K562 (cell line): ENCODE measurements around the gene ALG8.

Source experiments
- EP300 ChIP-seq: IDR thresholded peaks from 2 replicates; pipeline ENCODE4 v1.6.1; 2012; ENCODE audit warnings: low read length, improper control_type of control experiment
- FOS ChIP-seq: IDR thresholded peaks from 3 replicates; pipeline ENCODE4 v1.6.1; 2011; ENCODE audit not compliant: insufficient read length; ENCODE audit errors: extremely low read depth
- GABPB2 ChIP-seq: fragments of 250-450 bp; sonication (Bioruptor Pico); conservative IDR thresholded peaks from 2 replicates; pipeline ENCODE4 v1.5.1; 2021; ENCODE audit warnings: mild to moderate bottlenecking
- LARP7 ChIP-seq: fragments of 450-650 bp; IDR thresholded peaks from 2 replicates; pipeline ENCODE4 v1.6.1; 2016
- MYNN ChIP-seq, 2 experiments: sonication (generic); formaldehyde crosslinking in 1 of 2; IDR thresholded peaks; 2 replicates each; pipeline versions ENCODE4 v1.5.0 to v1.6.1; 2016 to 2020; ENCODE audit warnings: antibody characterized with exemption in 1 of 2, missing genetic modification reagents in 1 of 2
- PATZ1 ChIP-seq: fragments of 250-450 bp; sonication (Bioruptor Pico); IDR thresholded peaks from 2 replicates; pipeline ENCODE4 v1.5.0; 2020; ENCODE audit warnings: mild to moderate bottlenecking, borderline replicate concordance
- PTBP1 ChIP-seq: fragments of 200-400 bp; formaldehyde crosslinking; IDR thresholded peaks from 2 replicates; pipeline ENCODE4 v1.6.1; 2017; ENCODE audit warnings: low read depth, low read length
- ZFX ChIP-seq: sonication (generic); formaldehyde crosslinking; IDR thresholded peaks from 2 replicates; pipeline ENCODE4 v1.8.0; 2022; ENCODE audit warnings: mild to moderate bottlenecking, missing genetic modification reagents, moderate library complexity
- ZNF57 ChIP-seq: fragments of 450-650 bp; formaldehyde crosslinking; IDR thresholded peaks from 2 replicates; pipeline ENCODE4 v1.4.0; 2020; ENCODE audit warnings: mild to moderate bottlenecking, moderate library complexity
- TF ChIP-seq, protein P1 (sequence below), 3 experiments: IDR thresholded peaks in 2 of 3; conservative IDR thresholded peaks in 1 of 3; 2 replicates each; pipeline ENCODE4 v1.5.1; 2011 to 2012; ENCODE audit warnings: low read length in 3 of 3, mild to moderate bottlenecking in 3 of 3, control low read depth in 2 of 3, improper control_type of control experiment in 1 of 3, inconsistent platforms in 1 of 3, low read depth in 1 of 3, mixed read lengths in 1 of 3, moderate library complexity in 1 of 3; ENCODE audit not compliant: insufficient read depth in 2 of 3

DNA sequence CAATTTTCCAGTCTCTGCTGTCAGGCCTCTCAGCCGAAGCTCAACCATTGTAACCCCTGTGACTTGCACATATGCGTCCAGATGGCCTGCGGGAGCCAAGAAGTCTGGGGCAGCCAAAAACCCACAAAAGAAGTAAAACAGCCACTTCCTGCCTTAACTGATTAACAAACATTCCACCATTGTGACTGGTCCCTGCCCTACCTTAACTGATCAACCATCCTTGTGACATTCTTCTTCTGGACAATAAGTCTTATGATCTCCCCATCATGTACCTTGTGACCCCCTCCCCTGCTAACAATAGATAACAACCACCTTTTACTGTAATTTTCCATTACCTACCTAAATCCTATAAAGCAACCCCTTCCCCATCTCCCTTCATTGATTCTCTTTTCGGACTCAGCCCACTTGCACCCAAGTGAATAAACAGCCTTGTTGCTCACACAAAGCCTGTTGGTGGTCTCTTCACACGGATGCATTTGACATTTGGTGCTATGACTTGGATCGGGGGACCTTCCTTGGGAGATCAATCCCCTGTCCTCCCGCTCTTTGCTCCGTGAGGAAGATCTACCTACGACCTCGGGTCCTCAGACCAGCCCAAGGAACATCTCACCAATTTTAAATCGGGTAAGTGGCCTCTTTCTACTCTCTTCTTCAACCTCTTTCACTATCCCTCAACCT, 58.5 kb downstream of the ALG8 start:
- TF ChIP-seq PTBP1 (no peak), LARP7 (no peak), EP300 (peak; percentile 82), PATZ1 (CRISPR knock-in tag) (no peak), MYNN (IDR thresholded peaks at IDR 0.05) (no peak), MYNN (CRISPR knock-in tag; IDR thresholded peaks at IDR 0.05) (no peak), FOS (no peak), GABPB2 (no peak), ZFX (CRISPR knock-in tag) (no peak), ZNF57 (no peak)
- TF ChIP-seq, protein P1, sequence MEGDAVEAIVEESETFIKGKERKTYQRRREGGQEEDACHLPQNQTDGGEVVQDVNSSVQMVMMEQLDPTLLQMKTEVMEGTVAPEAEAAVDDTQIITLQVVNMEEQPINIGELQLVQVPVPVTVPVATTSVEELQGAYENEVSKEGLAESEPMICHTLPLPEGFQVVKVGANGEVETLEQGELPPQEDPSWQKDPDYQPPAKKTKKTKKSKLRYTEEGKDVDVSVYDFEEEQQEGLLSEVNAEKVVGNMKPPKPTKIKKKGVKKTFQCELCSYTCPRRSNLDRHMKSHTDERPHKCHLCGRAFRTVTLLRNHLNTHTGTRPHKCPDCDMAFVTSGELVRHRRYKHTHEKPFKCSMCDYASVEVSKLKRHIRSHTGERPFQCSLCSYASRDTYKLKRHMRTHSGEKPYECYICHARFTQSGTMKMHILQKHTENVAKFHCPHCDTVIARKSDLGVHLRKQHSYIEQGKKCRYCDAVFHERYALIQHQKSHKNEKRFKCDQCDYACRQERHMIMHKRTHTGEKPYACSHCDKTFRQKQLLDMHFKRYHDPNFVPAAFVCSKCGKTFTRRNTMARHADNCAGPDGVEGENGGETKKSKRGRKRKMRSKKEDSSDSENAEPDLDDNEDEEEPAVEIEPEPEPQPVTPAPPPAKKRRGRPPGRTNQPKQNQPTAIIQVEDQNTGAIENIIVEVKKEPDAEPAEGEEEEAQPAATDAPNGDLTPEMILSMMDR (IDR thresholded peaks at IDR 0.05 in 2 of 3, conservative IDR thresholded peaks at IDR 0.05 in 1 of 3; ENCODE audit: insufficient read depth in 2 of 3, low read depth in 1 of 3, low read length in 3 of 3): no peak
